GM21529 (cell line): Measurements from ENCODE around the gene TSTD2.
"Not testable (repeated sequence)": the region's sequence is repeated elsewhere in the genome, so short reads cannot be mapped to it uniquely, and the experiment has no call there.

ENCODE experiments used
- ATAC-seq: cut with Tn5 transposase; IDR thresholded peaks from one replicate; pipeline ENCODE4 v1.9.1; 2021; ENCODE audit not compliant: unreplicated experiment

TSTD2 gene

GRCh38 chr9:97632248-97632984, 752 bp downstream of the TSTD2 start:
- ATAC-seq = peak; percentile 5

DNA sequence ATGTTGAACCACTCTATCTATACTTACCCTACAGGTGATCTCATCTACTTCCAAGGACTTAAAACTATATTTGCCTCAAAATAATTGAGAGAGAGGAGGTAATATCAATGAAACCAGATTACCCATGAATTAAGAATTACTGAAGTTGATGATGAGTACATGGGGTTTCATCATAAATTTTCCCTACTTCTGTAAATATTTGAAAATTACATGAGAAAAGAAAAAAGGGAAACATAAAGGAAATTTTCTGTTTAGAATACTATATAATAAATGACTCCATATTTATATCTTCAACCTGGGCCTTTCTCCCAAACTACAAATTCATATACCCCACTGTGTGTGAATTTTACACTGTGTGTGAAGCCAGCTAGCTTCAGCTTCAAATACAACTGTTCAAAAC, 2.6 kb downstream of the TSTD2 start:
- no peak for ATAC-seq

GRCh38 chr9:97629156-97629555, 4.0 kb downstream of the TSTD2 start:
- ATAC-seq = no peak

DNA sequence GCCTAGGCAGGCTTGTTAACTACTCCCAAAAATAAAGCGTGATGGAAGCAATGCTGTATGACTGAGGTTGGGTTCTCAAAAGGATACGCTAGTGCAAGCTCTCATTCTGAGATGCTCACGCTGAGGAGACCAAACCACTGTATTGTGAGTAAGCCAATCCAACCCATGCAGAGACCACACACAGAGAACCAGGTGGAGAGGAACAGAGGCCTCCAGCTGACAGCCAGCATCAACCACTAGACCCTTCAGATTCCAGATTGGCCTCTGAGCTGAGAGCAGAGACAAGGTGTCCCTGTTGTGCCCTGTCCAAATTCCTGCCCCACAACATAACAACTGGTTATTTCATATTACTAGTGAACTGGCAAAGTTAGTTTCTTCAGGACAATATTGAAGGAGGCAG, 4.5 kb downstream of the TSTD2 start:
- ATAC-seq = no peak

DNA sequence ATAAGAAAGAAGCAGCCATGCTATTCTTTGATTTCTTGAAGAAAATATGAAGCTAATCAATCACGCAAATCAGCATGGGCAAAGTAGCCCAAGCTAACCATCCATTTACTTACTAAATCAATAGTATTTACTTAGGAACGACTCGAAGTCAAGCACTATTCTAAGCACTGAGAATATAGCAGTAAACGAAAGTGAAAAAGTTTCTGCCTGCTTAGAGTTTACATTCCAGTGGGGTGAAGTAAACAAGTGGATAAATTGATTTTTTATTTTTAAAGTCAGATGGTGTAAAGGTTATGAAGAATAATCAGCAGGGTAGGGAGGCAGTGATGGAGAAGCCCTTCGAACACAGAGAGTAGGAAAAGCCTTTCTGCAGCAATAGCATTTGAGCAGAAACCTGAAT, 5.5 kb downstream of the TSTD2 start:
- ATAC-seq = no peak

DNA sequence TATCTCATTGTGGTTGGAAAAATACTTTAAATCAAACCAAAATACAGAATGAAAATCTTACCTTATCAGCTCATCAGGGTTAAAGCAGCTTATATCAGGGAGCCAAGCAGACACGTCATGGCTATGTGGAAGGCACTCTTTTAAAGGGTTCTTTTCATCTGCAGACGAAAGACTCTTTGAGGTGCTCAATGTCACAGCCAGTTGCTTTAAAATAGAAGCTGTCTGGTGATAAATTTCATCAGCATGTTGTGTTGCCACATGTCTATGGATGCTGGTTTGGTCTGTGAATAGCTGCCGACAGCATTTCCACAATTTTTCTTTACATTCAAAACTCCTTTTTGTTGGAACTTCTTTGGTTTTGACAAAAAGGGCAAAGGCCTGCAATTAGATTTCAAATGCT, 7.5 kb downstream of the TSTD2 start:
- no peak for ATAC-seq

- no peak for ATAC-seq
Observed at GRCh38 chr9:97623946-97624345, 9.2 kb downstream of the TSTD2 start.

DNA sequence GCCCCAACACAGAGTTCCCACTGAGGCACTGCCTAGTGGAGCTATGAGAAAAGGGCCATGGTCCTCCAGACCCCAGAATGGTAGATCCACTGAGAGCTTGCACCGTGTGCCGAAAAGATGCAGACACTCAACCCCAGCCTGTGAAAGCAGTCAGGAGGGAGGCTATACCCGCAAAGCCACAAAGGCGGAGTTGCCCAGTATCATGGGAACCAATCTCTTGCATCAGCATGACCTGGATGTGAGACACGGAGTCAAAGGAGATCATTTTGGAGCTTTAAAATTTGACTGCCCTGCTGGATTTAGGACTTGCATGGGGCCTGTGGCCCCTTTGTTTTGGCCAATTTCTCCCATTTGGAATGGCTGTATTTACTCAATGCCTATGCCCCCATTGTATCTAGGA, 10.7 kb downstream of the TSTD2 start:
- ATAC-seq = not testable (repeated sequence)

DNA sequence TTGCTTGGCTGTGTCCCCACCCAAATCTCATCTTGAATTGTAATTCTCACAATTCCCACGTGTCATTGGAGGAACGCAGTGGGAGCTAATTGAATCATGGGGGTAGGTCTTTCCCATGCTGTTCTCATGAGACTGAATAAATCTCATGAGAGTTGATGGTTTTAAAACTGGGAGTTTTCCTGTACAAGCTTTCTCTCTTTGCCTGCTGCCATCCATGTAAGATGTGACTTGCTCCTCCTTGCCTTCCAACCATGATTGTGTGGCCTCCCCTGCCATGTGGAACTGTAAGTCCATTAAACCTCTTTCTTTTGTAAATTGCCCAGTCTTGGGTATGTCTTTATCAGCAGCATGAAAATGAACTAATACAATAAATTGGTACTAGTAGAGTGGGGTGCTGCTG, 13.1 kb downstream of the TSTD2 start:
- ATAC-seq = not testable (repeated sequence)

GRCh38 chr9:97617939-97618416, 15.2 kb downstream of the TSTD2 start:
- peak; percentile 67 for ATAC-seq

- no peak for ATAC-seq
Observed at GRCh38 chr9:97615439-97616072, 17.6 kb downstream of the TSTD2 start.

DNA sequence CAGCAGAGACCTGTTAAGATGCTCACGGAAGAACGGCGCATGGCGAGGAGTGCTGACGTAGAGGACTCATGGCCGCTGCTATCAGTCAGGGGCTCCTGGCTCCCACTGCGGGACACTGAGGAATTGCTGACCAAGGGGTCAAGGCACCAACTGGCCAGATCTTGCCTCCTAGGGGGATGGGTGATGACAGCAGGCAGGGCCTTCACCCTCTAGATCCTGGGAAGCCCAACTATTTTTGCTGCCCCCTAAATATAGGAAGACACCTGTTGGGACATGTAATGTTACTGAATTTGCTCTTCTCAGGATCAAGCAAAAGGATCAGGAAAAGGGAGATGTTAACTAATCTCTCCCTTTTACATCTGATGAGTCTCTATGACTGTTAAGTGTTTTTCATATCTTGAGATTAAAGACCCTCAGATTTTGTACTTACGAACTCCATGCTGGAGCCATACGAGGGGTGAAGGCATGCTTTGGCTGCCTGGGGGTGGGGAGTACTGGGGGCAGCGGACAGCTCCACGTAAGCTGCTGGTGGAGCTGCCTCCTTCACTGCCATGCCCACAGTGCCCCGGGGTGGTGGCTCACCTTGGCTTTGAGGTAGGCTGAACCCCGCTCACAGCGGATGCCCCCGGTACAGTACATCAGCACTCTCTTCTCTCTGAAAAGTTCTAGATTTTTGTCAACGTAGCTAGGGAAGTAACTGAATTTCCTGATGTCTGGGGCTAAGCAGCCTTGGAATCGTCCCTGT, 28.1 kb downstream of the TSTD2 start:
- no peak for ATAC-seq

DNA sequence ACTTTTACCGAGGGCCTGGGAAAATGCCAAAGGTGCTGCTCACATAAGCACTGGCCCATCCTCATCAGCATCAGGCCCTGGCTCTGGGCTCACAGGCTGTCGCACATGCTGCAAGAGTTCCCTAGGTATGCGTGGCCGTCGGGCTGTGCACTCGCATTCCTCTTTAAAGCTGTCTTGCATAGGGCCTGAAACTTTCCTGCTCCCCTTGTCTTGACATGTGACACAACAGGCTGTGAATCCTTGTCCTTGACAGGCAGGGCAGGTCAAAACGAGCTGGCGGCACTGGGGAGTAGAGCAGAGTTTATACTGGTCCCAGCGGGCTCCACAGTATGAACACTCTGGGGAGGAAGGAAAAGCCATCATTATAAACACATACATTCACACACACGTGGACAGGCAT, 30.7 kb downstream of the TSTD2 start:
- no peak for ATAC-seq

GRCh38 chr9:97601228-97601898, 31.8 kb downstream of the TSTD2 start:
- no peak for ATAC-seq

DNA sequence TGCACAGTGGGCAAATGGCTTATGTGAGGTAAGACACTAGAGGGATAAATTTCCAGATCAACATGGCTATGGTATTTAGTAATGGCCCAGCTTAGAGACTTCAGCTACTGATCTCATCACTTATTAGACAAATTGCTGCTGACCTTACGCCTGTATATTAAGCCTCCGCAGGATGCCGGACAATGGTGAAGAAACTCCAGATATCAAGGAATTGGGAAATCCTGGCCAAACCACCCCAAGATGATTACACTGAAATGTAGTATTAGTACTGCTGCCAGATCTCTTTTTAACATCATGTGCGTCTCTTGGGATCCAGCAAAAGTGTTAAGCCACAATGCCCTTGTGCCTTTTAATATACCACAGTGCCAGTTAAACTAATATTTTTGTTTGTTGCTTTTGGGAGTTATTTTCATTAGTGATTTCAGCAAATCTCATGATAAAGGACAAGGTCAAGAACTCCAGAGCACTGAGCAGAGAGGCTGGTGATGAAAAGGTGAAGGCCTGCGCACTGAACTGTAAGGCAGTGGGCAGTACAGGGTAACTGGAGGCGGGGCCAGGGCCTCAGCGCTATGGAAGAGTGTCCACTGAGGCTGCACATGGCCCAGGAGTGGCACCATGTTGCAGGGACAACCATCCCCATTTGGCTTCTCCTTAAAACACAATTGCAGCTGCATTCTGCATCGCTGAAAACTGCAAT, 32.5 kb downstream of the TSTD2 start:
- ATAC-seq = no peak

GRCh38 chr9:97599314-97599846, 33.8 kb downstream of the TSTD2 start:
- no peak for ATAC-seq

DNA sequence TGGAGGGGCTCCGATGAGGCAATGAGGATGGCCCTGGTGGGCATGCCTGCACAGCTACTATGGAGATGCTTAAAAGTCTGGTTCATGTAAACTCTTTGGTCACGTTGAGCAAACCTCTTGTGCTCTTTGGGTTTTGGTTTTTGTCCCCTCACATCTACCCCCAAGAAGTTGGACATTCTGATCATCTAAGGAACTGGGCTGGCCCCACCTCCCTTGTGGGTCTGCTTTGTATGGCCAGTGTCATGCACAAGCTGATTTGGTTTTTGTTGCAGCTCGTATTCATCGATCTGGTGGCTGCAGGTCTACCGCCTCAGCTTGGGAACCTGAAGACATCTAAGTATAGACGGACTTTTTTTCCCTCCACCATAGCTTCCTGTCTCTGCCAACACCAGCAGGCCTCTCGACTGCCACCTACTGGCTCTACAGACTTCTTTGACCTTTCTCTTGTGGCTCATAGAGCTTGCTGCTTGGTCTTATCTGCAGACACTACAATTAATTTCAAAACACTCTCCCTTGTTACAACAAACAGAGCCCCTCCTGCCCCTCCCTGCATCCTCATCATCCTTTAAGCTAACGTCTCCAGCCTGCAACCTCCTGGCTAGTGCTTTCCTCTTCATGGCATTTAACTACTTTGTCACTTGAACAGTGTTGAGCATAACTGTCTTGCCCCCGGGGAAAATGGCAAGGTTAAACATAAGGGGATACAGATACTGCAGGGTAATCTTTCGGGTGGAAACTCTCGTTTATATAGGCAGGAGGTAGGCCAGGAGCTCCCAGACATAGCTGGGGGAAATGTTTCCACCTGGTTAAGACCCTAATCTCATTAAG, 34.5 kb downstream of the TSTD2 start:
- ATAC-seq = peak; percentile 89

DNA sequence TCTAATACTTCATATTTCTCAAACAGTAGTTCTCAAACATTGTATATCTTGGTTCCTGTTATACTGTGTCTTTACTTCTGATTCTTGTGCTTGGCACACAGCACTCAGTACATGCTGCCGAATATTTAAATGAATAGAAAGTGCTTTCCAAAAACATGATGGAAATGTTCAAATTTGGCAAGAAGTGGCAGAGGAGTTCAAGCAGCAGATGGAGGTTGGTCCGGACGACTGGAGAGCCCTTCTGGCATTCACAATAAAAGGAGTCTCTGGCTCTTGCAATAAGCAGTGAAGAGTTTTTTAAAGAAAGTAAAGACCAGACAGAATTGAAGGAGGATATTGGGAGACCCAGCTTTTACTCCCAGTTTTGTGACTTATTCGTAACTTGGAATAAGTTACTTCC, 36.3 kb downstream of the TSTD2 start:
- ATAC-seq = no peak

DNA sequence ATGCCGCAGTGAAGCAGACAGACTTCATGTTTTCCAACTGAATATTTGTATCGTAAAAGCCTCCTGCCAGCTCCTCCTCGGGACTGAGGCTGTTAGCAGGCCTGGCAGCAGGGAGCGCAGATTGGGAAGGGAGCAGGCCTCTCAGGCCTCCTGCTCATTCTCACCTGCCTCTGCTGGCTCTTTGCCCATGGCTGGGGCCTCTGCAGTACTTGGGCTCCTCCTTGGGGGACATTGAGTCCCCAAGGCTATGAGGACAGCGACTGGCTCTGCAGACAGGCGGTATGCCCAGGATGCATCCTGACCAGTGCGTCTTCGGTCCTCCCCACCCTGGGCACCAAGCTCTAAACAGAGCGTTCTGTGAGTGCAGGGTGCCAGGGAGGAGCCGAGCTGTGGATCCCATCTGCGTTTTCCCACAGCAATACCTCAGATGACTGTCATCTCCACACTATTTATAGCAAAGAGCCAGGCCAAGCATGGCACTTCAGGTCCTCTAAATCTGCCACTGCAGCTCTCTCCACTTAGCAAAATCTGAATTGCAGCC, 38.7 kb downstream of the TSTD2 start:
- no peak for ATAC-seq
